ENCODE results near the gene IL19. TPM values are rescaled to one million over a fixed set of nuclear protein-coding genes. Genes with fewer than 3 reads are reported as not detected.
A peak's percentile ranks its signal among the peaks of the same experiment; 100 is the strongest.

The IL19 gene
- total RNA-seq, 1 experiment from 2014 or later: not detected

GRCh38 chr1:206797534-206798383 lies 27.2 kb downstream of the IL19 start:
- DNase-seq (ENCODE audit: low read depth): peak; percentile 15

DNA sequence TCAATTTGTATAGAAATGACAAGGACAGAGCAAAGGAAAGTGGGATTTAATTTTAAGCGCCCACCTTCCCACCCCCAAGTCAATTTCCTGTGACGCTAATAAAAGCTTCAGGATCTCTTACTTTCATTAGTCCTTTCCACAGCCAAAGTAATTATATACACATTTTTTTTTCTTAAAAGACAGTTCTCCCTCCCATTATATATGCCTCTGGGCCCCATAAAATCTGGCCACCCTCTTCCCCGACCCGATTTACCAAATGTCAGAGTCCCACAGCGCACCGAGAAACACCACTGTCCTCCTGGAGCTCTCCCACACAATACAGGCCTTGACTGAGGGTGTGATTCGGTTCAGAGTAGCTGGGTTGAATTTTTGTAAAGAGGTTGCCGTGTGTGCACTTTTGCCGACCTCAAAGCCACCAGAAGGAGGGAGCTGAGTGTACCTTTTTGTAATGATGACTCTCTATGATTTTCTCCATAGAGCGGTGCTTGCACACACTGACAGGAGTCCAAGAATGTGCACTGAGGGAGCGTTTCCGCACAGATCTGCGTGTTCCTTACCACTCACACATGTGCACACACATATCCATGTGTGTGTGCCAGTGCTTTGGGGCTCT lies 27.9 kb downstream of the IL19 start:
- DNase-seq (ENCODE audit: low read depth): no peak

- no peak for DNase-seq (ENCODE audit: low read depth)
Measured at GRCh38 chr1:206799311-206799710, 28.7 kb downstream of the IL19 start.

- DNase-seq (ENCODE audit: low read depth): no peak
Measured at GRCh38 chr1:206800411-206800810, 29.8 kb downstream of the IL19 start.

DNA sequence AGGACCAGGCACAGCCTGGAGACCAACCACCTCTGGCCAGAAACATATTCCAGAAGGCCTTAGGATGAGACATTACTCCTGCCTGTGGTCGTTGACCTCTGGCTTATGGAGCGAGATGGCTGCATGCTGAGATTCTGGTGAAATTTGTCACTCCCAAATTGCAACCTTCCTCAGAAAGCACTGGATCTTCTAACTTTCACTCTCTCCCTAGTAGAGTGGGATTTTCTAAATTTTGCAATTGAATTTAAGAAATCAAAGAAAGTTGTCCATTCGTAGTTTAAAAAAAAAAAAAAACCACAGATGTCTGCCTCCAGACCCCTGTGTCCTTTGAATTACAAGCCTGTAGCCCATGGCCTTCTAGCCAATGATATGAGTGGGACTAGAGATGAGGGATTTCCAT lies 30.3 kb downstream of the IL19 start:
- no peak for DNase-seq (ENCODE audit: low read depth)

GRCh38 chr1:206801467-206801866 lies 30.9 kb downstream of the IL19 start:
- DNase-seq (ENCODE audit: low read depth): no peak

DNA sequence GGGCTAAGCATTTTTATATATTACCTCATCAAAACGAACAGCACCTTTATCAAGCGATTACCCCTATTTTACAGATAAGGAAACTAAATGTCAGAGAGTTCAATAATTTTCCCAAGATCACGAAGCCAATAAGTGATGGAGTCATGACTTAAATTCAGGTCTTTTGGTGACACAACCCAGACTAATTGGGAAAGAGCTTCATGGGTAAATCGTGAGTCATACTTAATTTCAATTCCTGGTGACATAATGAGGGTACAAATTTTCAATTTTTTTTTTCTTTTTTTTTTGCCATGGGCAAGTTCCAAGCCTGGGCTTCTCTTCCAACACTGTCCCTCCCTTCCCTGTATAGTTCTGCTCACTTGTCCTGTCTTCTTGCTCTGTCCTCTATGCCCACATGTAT lies 31.8 kb downstream of the IL19 start:
- no peak for DNase-seq (ENCODE audit: low read depth)

DNA sequence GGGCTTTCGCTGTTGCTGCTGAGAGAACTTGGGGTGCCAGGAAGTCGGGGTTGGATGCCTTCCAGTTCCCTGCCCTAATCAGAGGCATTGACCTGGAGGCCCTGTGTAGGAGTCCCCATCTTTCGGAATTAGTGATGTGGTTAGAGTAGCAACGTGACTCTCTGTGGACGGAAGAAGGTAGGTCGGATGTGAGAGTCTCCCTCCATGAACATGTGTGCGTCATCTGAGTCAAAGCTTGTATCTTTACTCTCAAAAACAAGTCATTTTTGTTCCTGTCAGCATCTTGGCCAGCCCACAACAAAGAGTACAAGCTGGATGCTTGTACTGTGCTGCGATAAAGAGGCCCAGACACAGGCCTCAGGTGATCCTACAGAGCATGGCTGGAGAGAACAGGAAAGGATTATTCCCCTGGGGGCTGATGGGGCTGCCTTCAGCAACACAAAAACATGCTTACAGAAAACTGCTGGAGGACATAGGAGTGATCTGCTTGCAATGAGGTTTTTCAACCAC lies 32.7 kb downstream of the IL19 start:
- no peak for DNase-seq (ENCODE audit: low read depth)

DNA sequence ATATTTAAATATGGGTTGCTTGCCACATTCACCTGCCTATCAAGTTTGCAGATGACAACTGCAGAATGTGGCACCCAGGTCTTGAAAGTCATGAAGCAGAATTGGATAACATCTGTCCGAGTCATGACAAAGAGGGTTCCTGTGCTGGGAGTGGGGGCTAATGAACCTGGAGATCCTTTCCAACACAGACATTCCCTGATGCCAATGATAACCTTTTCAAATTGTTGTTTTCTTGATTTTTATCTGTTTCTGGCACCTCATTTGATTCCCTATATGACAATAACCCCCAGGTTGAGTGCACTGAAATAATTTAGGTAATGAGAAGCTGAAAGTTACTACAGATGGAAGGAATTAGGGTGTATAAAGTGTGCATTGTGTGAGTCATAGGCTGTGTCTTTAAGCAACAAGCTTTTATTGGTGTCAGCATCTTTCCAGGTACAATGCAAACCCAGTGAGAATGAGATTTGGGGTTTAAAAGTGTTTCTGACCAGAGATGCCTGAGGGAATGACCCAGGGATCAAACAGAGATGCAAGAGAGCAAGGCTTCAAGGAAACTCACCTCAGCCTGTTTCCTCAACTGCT lies 33.7 kb downstream of the IL19 start:
- no peak for DNase-seq (ENCODE audit: low read depth)

- no peak for DNase-seq (ENCODE audit: low read depth)
Measured at GRCh38 chr1:206805357-206805756, 34.8 kb downstream of the IL19 start.

DNA sequence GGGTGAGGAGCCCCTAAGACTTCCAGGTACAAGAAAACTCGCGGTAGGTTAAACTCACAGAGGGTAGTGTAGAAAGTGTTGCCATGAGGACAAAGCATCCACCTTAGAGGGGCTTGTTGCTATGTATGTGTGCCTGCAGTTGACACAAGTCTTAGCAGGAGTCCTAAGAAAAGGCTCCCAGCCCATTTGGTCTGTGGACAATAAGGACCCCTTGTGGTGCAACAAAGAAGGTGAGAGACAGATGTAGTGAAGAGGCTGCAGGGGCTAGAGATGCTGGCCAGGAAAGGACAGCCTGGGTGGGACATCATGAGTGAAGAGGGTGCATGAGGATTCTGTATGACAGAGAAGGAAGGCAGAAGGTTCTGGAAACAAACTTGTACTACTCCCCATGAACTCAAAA lies 38.0 kb downstream of the IL19 start:
- peak; percentile 50 for DNase-seq (ENCODE audit: low read depth)

GRCh38 chr1:206809504-206810084 lies 39.0 kb downstream of the IL19 start:
- DNase-seq (ENCODE audit: low read depth): peak; percentile 51

DNA sequence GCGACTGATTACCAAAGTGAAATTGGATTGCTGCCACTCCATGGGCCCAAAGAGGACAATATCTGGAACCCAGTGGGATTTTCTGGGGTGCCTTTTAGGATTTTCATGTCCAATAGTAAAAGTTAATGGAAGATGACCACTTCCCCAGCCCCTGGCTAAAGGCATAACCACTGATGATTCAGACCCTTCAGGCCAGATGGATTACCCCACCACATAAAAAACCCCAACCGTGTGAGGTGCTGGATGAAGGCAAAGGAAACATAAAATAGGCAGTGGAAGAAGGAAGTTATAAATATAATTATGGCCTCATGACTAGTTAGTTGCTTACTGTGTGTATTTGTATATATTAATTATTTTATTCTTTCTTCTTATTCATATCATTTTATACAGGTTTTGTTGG lies 41.9 kb downstream of the IL19 start:
- DNase-seq (ENCODE audit: low read depth): no peak

- DNase-seq (ENCODE audit: low read depth): peak; percentile 47
Measured at GRCh38 chr1:206814716-206815341, 44.3 kb downstream of the IL19 start.

DNA sequence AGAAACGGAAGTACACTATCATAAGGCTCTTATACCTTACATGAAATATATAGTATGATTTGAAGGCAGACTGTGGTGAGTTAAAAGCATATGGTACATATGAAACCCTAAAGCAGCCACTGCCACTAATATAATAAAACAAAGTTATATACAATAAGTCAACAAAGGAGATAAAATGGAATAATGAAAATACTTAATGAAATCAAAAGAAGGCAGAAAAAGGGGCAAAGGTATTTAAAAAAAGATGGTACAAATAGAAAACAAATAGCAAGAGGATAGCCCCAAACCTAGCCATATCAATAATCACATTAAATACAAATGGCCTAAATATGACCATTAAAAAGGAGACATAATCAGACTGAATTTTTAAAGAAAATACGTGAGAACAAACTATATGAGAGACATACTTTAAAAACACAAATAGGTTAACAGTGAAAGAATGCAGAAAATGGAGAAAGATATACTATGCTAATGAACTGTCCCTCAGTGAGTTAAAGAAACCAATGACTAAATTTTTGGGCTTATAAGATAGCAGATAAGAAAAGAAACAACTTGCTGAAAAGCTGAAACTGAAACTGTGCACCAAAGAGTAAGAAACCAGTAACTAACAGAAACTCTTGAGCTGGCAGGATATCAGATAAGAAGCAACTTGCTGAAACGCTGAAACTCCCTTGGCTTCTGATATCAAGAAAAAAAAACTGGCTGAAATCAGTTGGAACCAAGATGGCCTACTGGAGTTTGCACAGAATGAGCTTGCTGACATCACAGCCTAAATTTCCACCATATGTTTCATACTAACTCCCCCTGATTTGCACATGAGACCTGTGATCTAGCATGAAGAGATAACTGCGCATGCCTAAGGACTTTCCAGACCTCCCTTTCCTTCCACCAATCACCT lies 46.1 kb downstream of the IL19 start:
- no peak for DNase-seq (ENCODE audit: low read depth)

DNA sequence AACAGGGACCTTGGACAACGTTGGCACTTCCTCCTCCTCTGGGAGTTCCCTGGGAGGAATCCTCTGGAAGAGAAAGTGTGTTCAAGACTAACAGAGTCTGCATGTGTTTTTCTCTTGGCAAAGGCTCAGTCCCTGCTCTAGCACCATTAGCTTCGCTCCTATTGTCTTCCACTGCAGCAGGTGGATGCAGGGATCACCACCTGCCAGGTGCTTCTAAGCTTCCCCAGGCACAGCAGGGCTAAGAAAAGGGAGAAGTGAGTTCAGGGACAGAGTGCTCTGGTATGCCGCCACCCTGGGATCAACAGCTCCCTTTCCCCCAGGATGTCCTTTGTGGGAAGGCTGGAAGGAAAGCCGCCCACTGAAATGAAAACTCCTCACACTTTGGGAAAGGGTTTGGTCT lies 50.9 kb downstream of the IL19 start:
- DNase-seq (ENCODE audit: low read depth): no peak

DNA sequence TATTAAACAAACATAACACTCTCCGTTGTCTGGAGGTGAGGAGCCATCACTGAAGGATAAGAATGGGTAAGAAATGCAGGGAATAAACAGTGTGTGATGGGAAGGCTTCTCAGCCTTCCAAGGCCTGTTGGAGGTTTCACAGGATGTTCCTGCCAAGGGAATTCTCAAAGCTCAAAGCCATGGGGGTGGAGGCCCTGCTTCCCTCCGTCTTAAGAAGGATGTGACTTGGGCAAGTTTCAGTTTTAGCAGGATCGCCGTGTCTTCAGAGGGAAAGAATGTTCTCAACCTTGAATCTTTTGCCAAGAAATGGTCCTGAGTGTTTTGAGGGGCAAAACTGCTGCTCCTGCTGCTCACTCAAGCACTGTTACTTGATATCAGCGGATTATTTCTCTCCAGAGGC lies 53.2 kb downstream of the IL19 start:
- DNase-seq (ENCODE audit: low read depth): no peak

DNA sequence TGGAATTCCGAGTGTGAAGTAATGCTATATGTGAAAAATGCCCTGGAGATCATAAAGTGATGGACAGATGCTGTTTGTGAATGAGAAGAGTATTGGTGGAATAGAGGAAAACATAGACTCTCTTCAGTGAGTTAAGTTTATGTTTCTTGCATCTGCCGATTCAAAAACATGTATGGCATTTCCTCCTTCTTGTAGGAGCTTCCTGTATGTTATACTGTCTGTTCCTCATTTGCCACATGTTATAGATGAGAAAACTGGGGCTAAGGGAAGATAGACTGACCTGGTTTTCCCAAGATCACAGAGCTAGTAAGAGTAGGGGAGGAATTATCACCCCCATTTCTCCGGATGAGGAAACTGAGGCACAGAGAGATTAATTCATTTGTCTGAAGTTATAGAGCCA lies 53.8 kb downstream of the IL19 start:
- no peak for DNase-seq (ENCODE audit: low read depth)

DNA sequence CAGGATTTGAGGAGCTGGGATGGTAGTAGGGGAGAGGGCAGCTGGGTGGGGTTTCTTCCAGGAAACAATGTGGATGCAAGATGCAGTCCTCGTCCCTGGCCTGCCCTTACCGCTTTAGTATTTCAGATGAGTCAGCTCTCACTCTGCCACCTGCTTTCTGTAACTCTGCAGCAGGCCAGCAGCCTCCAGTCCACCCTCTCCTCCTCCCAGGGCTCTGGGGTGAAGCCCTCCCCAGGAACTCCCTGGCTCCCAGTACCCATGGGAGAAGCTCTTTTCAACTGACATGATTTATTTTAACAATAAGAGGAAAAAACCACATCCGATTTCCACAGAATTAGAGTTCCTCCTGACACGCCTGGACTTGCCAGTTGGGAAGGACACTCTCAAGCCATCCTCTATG lies 55.8 kb downstream of the IL19 start:
- DNase-seq (ENCODE audit: low read depth): peak; percentile 21

DNA sequence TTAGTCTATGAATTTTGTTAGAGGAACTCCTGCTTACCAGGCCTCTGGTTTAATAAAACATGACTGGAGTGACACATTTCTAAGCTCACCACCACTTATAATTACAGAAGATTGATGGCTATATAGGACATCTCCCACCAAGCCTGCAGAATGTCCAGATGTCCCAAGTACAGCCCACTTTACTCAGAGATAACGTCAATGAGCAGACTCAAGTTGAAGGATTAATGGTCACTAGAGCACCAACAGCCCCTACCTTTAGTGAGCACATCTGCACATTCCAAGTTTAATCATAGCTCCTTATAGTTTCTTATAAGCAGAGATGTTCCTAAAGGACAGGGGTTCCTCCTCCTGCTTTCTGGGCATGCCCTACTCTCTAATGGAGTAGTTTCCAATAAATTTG lies 57.5 kb downstream of the IL19 start:
- no peak for DNase-seq (ENCODE audit: low read depth)

DNA sequence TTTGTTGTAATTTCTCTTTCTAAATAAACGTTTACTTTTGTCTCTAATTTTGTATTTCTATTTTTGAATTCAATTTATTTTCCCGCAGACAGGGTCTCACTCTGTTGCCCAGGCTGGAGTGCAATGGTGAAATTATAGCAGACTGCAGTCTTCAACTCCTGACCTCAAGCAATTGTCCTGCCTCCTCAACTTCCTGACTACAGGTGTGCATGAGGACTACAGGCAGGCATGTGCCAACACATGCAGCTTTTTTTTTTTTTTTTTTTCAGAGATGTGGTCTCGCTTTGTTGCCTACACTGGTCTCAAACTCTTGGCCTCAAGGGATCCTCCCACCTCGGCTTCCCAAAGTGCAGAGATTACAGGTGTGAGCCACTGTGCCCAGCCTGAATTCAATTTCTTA lies 58.2 kb downstream of the IL19 start:
- no peak for DNase-seq (ENCODE audit: low read depth)

Measured in HT1080 (cell line).